Smooth muscle cell (in vitro differentiated cells): ENCODE measurements around the gene EGFL7. TPM values are rescaled to one million over a fixed set of nuclear protein-coding genes. Genes with fewer than 3 reads are reported as not detected.

Experiments
- DNase-seq: peaks from one replicate; lab custom pipeline; 2025; ENCODE audit not compliant: unreplicated experiment; lab: John Stamatoyannopoulos, UW
- H2AFZ ChIP-seq: fragments of 200-600 bp; sonication (generic); 2 replicates; pipeline ENCODE4 v1.6.0; 2016; ENCODE audit warnings: antibody characterized with exemption, low read depth, mild to moderate bottlenecking
- H3F3A ChIP-seq: fragments of 200-600 bp; sonication (generic); 2 replicates; pipeline ENCODE4 v1.6.0; 2017; ENCODE audit warnings: antibody characterized with exemption, low read depth
- H3K27ac ChIP-seq: fragments of 200-600 bp; sonication (generic); 2 replicates; pipeline ENCODE4 v1.5.1; 2016; ENCODE audit warnings: low read depth, mild to moderate bottlenecking
- H3K27me3 ChIP-seq: fragments of 200-600 bp; sonication (generic); 2 replicates; pipeline ENCODE4 v1.6.1; 2016; ENCODE audit warnings: low read depth, mild to moderate bottlenecking
- H3K36me3 ChIP-seq: fragments of 200-600 bp; sonication (generic); 2 replicates; pipeline ENCODE4 v1.5.1; 2016; ENCODE audit warnings: low read depth
- H3K4me1 ChIP-seq: fragments of 200-600 bp; sonication (generic); 2 replicates; pipeline ENCODE4 v1.5.1; 2016; ENCODE audit warnings: low read depth
- H3K4me2 ChIP-seq: fragments of 200-600 bp; sonication (generic); 2 replicates; pipeline ENCODE4 v1.6.0; 2016; ENCODE audit warnings: mild to moderate bottlenecking
- H3K4me3 ChIP-seq: fragments of 200-600 bp; sonication (generic); 2 replicates; pipeline ENCODE4 v1.5.1; 2016; ENCODE audit warnings: mild to moderate bottlenecking
- H3K79me2 ChIP-seq: fragments of 200-600 bp; sonication (generic); 2 replicates; pipeline ENCODE4 v1.6.0; 2016; ENCODE audit warnings: low read depth, mild to moderate bottlenecking
- H3K9ac ChIP-seq: fragments of 200-600 bp; sonication (generic); 2 replicates; pipeline ENCODE4 v1.6.0; 2016; ENCODE audit warnings: low read depth
- H3K9me3 ChIP-seq: fragments of 200-600 bp; sonication (generic); replicated peaks from 2 replicates; pipeline ENCODE4 v1.5.1; 2016; ENCODE audit warnings: low read depth
- H4K20me1 ChIP-seq: fragments of 200-600 bp; sonication (generic); 2 replicates; pipeline ENCODE4 v1.6.0; 2016; ENCODE audit warnings: low read depth
- CTCF ChIP-seq: fragments of 200-600 bp; sonication (generic); IDR thresholded peaks from 2 replicates; pipeline ENCODE4 v1.5.1; 2017; ENCODE audit warnings: borderline replicate concordance, mild to moderate bottlenecking, antibody characterized with exemption; ENCODE audit not compliant: insufficient read depth, poor library complexity, severe bottlenecking
- WGBS: methylation state at CpG from one replicate; pipeline ENCODE4 v1.1.7; 2016; ENCODE audit warnings: low lambda C conversion rate; 5-methylcytosine and 5-hydroxymethylcytosine counted together
- polyA plus RNA-seq: library from polyadenylated mRNA; unstranded; fragments of >200 nt; fragmentation: Nextera tagmentation; extraction: Ambion mirVana; gene quantifications from 2 replicates; pipeline ENCODE4 v1.2.1, GENCODE V29; 2016
- total RNA-seq: library from RNA; depleted of rRNA; stranded (reverse); fragments of >200 nt; gene quantifications from 2 replicates; pipeline ENCODE4 v1.2.3, GENCODE V29; 2014

The EGFL7 gene
- total and polyA plus RNA-seq, 2 experiments from 2014 or later, result 61.8 to 239 TPM

DNA sequence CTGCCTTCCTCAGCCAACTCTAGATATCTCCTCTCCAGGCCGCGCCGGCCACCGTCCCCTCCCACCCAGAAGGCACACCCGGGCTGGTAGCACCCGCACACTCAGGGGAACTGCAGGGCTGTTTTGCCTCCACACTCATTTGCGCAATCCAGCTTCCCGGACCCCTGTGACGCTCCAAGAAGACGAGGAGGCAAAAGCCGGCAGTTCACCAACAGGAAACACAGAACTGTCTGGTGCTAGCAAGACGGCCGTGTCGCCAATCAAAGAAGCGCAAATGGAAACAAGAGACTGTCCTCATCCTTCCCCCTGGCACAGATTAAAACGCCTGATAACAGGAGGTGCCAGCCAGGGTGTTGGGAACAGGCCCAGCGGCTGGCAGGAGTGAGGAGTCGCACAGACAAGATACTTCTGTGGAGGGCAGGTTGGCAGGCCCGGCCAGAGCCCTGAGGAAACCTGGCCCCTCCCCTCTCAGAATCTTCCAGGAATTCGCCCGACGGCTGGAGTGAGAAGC, 16.8 kb downstream of the EGFL7 start:
- H3K27me3 ChIP-seq, result no peaks in the 10 kb centered on the region
- H4K20me1 ChIP-seq, result peaks cover 86% of the 10 kb centered on the region
- H3K27ac ChIP-seq, result no peak overlapping the region
- DNase-seq, result no peak
- no peak overlapping the region for H3K4me2 ChIP-seq
- H3K9ac ChIP-seq, result no peak overlapping the region
- TF ChIP-seq CTCF, result no peak
- H3K4me1 ChIP-seq, result no peaks in the 10 kb centered on the region
- no peak overlapping the region for H2AFZ ChIP-seq
- H3F3A ChIP-seq, result no peaks in the 10 kb centered on the region
- no peaks in the 10 kb centered on the region for H3K9me3 ChIP-seq
- no peaks in the 10 kb centered on the region for H3K36me3 ChIP-seq
- H3K4me3 ChIP-seq, result no peak overlapping the region
- 85% methylated on average over 19 of the region's 22 CpGs for WGBS
- H3K79me2 ChIP-seq, result peaks cover 17% of the 10 kb centered on the region

DNA sequence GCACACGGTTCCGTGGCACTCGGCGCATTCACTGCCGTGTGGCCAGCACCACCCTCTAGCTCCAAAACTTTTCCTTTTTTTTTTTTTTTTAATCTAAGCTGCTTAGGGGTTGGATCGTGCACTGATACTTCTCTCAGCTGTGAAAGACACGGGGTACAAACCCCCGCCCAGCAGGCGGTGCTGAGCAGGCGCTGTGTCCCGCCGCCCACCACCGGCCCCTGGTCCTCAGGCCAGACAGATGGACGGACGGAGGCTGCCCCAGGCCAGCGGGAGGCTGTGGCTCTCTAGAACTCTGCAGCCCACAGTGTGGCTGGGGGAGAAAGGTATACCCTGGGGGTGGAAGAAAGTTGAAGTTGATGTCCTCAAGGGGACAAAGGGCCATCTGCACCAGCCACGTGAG, 18.3 kb downstream of the EGFL7 start:
- H2AFZ ChIP-seq, result no peak overlapping the region
- 93% methylated on average over 17 of the region's 17 CpGs for WGBS
- no peaks in the 10 kb centered on the region for H3K9me3 ChIP-seq
- H3K9ac ChIP-seq, result no peak overlapping the region
- H3K27me3 ChIP-seq, result no peaks in the 10 kb centered on the region
- no peak overlapping the region for H3K4me3 ChIP-seq
- no peak for TF ChIP-seq CTCF
- H3K36me3 ChIP-seq, result no peaks in the 10 kb centered on the region
- no peak for DNase-seq
- H3F3A ChIP-seq, result no peaks in the 10 kb centered on the region
- H3K79me2 ChIP-seq, result peaks cover 31% of the 10 kb centered on the region
- H3K27ac ChIP-seq, result no peak overlapping the region
- H3K4me2 ChIP-seq, result no peak overlapping the region
- peaks cover 1% of the 10 kb centered on the region for H3K4me1 ChIP-seq
- peaks cover 96% of the 10 kb centered on the region for H4K20me1 ChIP-seq

GRCh38 chr9:136681945-136682699, 19.4 kb downstream of the EGFL7 start:
- Histone ChIP-seq H3K4me1 (peaks cover 11% of the 10 kb centered on the region), H3K9ac (no peak overlapping the region), H3K36me3 (no peaks in the 10 kb centered on the region), H3K4me3 (no peak overlapping the region), H4K20me1 (peaks cover 87% of the 10 kb centered on the region), H3K4me2 (no peak overlapping the region), H3K27me3 (no peaks in the 10 kb centered on the region), H3K27ac (no peak overlapping the region), H2AFZ (no peak overlapping the region), H3F3A (no peaks in the 10 kb centered on the region), H3K79me2 (peaks cover 31% of the 10 kb centered on the region), H3K9me3 (no peaks in the 10 kb centered on the region)
- no peak for TF ChIP-seq CTCF
- WGBS, result 90% methylated on average over 20 of the region's 20 CpGs
- no peak for DNase-seq

DNA sequence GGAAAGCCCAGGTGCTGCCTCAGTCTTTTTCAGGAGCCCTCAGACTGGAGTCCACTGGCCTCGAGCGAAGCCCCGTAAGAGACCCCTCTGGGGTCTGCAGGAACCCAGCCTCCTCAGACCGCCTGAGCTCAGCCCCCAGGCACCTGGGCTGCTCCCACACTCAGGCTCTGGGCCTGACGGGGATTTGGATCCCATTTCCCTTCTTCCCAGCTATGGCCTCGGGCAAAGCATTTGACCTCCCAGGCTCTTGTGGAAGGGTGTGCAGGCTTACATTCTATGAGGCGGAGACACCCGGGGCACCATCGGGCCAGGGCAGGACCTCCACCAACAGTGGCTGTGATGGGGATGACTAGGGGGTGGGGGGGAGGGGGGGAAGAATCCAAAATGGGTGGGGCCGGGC, 20.0 kb downstream of the EGFL7 start:
- Histone ChIP-seq H3K4me2 (no peak overlapping the region), H3K9me3 (no peaks in the 10 kb centered on the region), H3K27me3 (no peaks in the 10 kb centered on the region), H3K79me2 (peaks cover 31% of the 10 kb centered on the region), H4K20me1 (peaks cover 81% of the 10 kb centered on the region), H2AFZ (no peak overlapping the region), H3K36me3 (no peaks in the 10 kb centered on the region), H3F3A (peaks cover 3% of the 10 kb centered on the region), H3K27ac (no peak overlapping the region), H3K4me3 (no peak overlapping the region), H3K4me1 (peaks cover 11% of the 10 kb centered on the region), H3K9ac (no peak overlapping the region)
- TF ChIP-seq CTCF, result no peak
- no peak for DNase-seq
- 88% methylated on average over 9 of the region's 10 CpGs for WGBS
